Loucy (cell line): ENCODE results near the gene DENND6B.
A peak's percentile ranks its signal among the peaks of the same experiment; 100 is the strongest.

Experiments
- H2AFZ ChIP-seq: fragments of 200-600 bp; sonication (generic); 2 replicates; pipeline ENCODE4 v1.6.0; 2016; ENCODE audit warnings: antibody characterized with exemption, mild to moderate bottlenecking, low read length, moderate library complexity
- H3F3A ChIP-seq: fragments of 200-600 bp; 2 replicates; pipeline ENCODE4 v1.6.0; 2016; ENCODE audit warnings: antibody characterized with exemption, low read depth, mild to moderate bottlenecking
- H3K27me3 ChIP-seq: fragments of 200-600 bp; sonication (generic); 2 replicates; pipeline ENCODE4 v1.6.1; 2014; ENCODE audit warnings: low read length, mild to moderate bottlenecking; ENCODE audit not compliant: insufficient read depth, poor library complexity, severe bottlenecking
- H3K36me3 ChIP-seq: fragments of 200-600 bp; sonication (generic); 2 replicates; pipeline ENCODE4 v1.6.1; 2016; ENCODE audit warnings: low read length; ENCODE audit not compliant: insufficient read depth
- H3K4me1 ChIP-seq: fragments of 200-600 bp; sonication (generic); 2 replicates; pipeline ENCODE4 v1.5.1; 2014; ENCODE audit warnings: low read length, mild to moderate bottlenecking; ENCODE audit not compliant: insufficient read depth, poor library complexity, severe bottlenecking
- H3K4me2 ChIP-seq: fragments of 200-600 bp; sonication (generic); 2 replicates; pipeline ENCODE4 v1.6.0; 2014; ENCODE audit warnings: antibody characterized with exemption, low read length, low read depth, mild to moderate bottlenecking; ENCODE audit not compliant: poor library complexity, severe bottlenecking
- H3K4me3 ChIP-seq: fragments of 200-600 bp; sonication (generic); 2 replicates; pipeline ENCODE4 v1.5.1; 2014; ENCODE audit warnings: low read length, mild to moderate bottlenecking, mixed read lengths; ENCODE audit not compliant: poor library complexity, severe bottlenecking
- H3K79me2 ChIP-seq: fragments of 200-600 bp; sonication (generic); 2 replicates; pipeline ENCODE4 v1.6.1; 2014; ENCODE audit warnings: low read length; ENCODE audit not compliant: insufficient read depth
- H3K9ac ChIP-seq: fragments of 200-600 bp; sonication (generic); 2 replicates; pipeline ENCODE4 v1.6.0; 2014; ENCODE audit warnings: mild to moderate bottlenecking, low read depth, low read length, moderate library complexity; ENCODE audit not compliant: poor library complexity, severe bottlenecking
- H3K9me2 ChIP-seq: fragments of 200-600 bp; sonication (generic); replicated peaks from 2 replicates; pipeline ENCODE4 v1.6.1; 2016; ENCODE audit warnings: low read depth, low read length, mixed read lengths
- H3K9me3 ChIP-seq: fragments of 200-600 bp; sonication (generic); 2 replicates; pipeline ENCODE4 v1.6.1; 2014; ENCODE audit warnings: mild to moderate bottlenecking, antibody characterized with exemption, low read length, low read depth; ENCODE audit not compliant: insufficient read depth
- H4K20me1 ChIP-seq: fragments of 200-600 bp; sonication (generic); 2 replicates; pipeline ENCODE4 v1.6.0; 2014; ENCODE audit warnings: antibody characterized with exemption, low read length, mild to moderate bottlenecking; ENCODE audit not compliant: insufficient read depth, poor library complexity, severe bottlenecking
- CTCF ChIP-seq: fragments of 200-600 bp; sonication (generic); conservative IDR thresholded peaks from 2 replicates; pipeline ENCODE4 v1.5.1; 2014; ENCODE audit warnings: mild to moderate bottlenecking, antibody characterized with exemption, low read length
- EZH2phosphoT487 ChIP-seq: fragments of 200-600 bp; IDR thresholded peaks from 2 replicates; pipeline ENCODE4 v1.6.1; 2018; ENCODE audit warnings: antibody characterized with exemption, mild to moderate bottlenecking, moderate library complexity, borderline replicate concordance

Gene DENND6B

GRCh38 chr22:50272044-50272802 is 54.6 kb downstream of the DENND6B start:
- Histone ChIP-seq H3K4me3 (no peak overlapping the region), H3K9me2 (no peaks in the 10 kb centered on the region), H2AFZ (no peak overlapping the region), H3K4me2 (no peak overlapping the region), H3K4me1 (peaks cover 8% of the 10 kb centered on the region), H3K9ac (no peak overlapping the region), H3K36me3 (no peaks in the 10 kb centered on the region), H3K79me2 (no peaks in the 10 kb centered on the region), H3K27me3 (no peaks in the 10 kb centered on the region), H4K20me1 (no peaks in the 10 kb centered on the region), H3K9me3 (no peaks in the 10 kb centered on the region), H3F3A (no peaks in the 10 kb centered on the region)
- TF ChIP-seq CTCF = no peak
- TF ChIP-seq EZH2phosphoT487 = no peak

GRCh38 chr22:50271519-50271970 is 55.3 kb downstream of the DENND6B start:
- Histone ChIP-seq H3K9me3 (no peaks in the 10 kb centered on the region), H2AFZ (no peak overlapping the region), H3K4me3 (peak overlapping the region; percentile 59)

GRCh38 chr22:50270666-50271394 is 56.0 kb downstream of the DENND6B start:
- H3K4me3 ChIP-seq = peak overlapping the region; percentile 59
- TF ChIP-seq CTCF = no peak
- TF ChIP-seq EZH2phosphoT487 = no peak
- H3K27me3 ChIP-seq = no peaks in the 10 kb centered on the region
- H3K36me3 ChIP-seq = no peaks in the 10 kb centered on the region
- H3K9me2 ChIP-seq = no peaks in the 10 kb centered on the region
- H3K4me1 ChIP-seq = peaks cover 8% of the 10 kb centered on the region
- no peaks in the 10 kb centered on the region for H3F3A ChIP-seq
- no peak overlapping the region for H3K9ac ChIP-seq
- no peak overlapping the region for H2AFZ ChIP-seq
- no peaks in the 10 kb centered on the region for H3K79me2 ChIP-seq
- H4K20me1 ChIP-seq = no peaks in the 10 kb centered on the region
- H3K4me2 ChIP-seq = peak overlapping the region; percentile 64
- H3K9me3 ChIP-seq = no peaks in the 10 kb centered on the region; the same call in 1 of the 2 replicates

More at GRCh38 chr22:50271519-50271970, 55.3 kb downstream of the DENND6B start:
- H3F3A ChIP-seq = no peaks in the 10 kb centered on the region
- no peaks in the 10 kb centered on the region for H3K27me3 ChIP-seq
- H3K4me2 ChIP-seq = peak overlapping the region; percentile 64
- H3K4me1 ChIP-seq = peaks cover 8% of the 10 kb centered on the region
- H3K36me3 ChIP-seq = no peaks in the 10 kb centered on the region
- H3K9me2 ChIP-seq = no peaks in the 10 kb centered on the region
- H3K9ac ChIP-seq = no peak overlapping the region
- TF ChIP-seq CTCF = no peak
- no peak for TF ChIP-seq EZH2phosphoT487
- H3K79me2 ChIP-seq = no peaks in the 10 kb centered on the region
- no peaks in the 10 kb centered on the region for H4K20me1 ChIP-seq
